Epidermal melanocyte (primary cell): Measurements from ENCODE around the gene MANSC4.
"Not testable (repeated sequence)": the region's sequence is repeated elsewhere in the genome, so short reads cannot be mapped to it uniquely, and the experiment has no call there.

Source experiments
- DNase-seq: peaks from one replicate; pipeline ENCODE4 v3.0.0; 2011; ENCODE audit warnings: low spot score; ENCODE audit not compliant: insufficient read length

Gene MANSC4

DNA sequence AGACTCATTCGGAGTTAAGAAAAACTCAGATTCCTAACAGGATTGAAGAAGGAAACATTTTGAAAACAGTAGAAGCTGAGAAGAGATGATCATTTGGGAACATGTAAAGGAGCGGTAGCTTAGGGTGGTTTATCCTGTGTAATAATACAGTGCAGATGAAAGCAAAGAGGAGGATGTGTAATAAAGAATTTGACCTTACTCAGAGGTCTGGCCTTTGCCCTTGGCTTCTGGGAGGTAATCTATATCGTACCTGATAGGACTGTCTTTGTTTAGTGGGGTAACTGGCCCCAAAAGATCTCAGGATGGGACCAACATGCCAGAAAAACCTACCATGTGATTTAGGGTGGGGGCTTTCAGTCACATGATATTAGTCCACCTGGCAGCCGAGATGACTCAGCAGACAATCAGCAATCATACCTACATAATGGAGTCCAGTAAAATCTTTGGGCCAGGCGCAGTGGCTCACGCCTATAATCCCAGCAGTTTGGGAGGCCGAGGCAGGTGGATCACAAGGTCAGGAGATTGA, 23.3 kb downstream of the MANSC4 start:
- DNase-seq = no peak

DNA sequence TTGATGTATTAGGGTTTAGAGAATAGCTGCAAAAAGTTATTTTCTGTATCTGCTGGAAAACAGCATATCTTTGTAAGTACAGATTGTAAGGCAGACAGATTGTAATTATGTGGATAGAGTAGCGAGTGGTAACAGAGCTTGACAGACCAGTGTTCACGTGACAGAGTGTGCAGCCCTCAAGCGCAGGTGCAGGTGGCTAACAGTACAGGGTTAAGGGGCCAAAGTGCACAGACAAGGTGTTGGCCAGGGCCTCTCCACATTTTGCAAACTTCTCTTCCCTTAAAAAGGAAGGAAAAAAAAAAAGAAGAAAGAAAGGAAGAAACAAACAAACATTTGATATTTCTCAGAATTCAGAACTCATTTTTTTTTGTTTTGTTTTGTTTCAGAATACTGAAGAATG, 25.2 kb downstream of the MANSC4 start:
- no peak for DNase-seq

DNA sequence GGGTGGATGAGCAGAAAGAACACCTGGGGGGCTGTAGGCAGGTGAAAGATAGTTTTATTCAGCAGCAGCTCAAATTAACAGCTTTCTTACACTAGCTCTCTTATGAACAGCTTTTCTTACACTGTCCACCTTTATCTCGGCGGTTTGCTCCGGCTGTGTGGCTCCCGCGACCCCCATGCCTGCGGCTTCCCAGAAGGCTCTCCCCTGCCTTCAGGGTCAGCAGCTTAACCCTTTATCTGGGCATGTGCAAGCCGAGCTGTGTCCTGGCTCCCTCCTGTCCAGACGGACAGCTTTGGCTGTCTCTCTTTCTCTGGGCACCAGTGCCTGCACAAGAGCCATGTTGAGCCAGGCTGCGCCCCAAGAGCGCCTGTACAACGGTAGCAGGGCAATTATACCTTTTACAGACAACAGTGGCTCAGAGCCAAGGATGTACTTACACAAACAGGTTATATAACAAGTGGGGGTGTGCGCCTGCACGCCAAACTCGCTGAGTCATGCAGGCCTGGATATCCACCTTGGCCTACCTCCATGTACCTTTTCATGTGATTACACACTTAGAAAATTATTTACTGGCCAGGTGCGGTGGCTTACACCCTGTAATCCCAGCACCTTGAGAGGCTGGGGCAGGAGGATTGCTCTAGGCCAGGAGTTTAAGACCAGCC, 28.5 kb downstream of the MANSC4 start:
- DNase-seq = no peak

DNA sequence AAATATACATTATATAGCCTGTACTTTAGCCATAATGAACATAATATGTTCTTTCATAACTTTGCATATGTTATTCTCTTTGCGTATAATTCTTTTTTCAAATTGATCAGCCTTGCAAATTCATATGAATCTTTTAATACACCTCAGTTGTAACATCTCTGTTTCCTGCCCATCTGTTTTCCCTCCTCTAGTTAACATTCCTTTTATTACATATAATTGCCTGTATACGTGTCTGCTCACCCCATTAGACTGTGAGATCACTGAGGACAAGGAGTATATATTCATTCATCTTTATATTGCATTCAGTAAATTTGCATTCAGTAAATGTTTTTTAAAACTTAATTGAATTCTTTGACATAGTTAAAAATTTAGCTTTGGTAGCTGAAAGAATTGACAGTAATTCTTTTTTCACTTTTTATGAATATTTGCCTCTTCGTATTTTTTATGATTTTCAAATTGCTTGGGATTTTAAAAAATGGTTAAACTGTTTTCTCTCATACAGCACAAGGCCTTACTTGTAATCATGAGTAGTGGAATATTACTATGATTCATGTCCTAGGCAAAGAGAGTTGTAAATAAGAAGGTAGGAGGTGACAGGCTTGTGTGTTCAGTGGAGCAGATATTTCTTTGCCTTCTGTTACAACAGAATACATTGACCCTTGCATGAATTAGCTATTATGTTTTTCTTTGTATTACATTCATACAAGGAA, 32.8 kb downstream of the MANSC4 start:
- DNase-seq = no peak

DNA sequence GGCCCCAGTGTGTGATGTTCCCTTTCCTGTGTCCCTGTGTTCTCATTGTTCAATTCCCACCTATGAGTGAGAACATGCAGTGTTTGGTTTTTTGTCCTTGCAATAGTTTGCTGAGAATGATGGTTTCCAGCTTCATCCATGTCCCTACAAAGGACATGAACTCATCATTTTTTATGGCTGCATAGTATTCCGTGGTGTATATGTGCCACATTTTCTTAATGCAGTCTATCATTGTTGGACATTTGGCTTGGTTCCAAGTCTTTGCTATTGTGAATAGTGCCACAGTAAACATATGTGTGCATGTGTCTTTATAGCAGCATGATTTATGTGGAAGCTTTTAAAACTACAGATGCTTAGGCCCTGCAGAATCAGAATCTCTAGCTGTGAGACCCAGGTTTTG, 34.3 kb downstream of the MANSC4 start:
- not testable (repeated sequence) for DNase-seq

DNA sequence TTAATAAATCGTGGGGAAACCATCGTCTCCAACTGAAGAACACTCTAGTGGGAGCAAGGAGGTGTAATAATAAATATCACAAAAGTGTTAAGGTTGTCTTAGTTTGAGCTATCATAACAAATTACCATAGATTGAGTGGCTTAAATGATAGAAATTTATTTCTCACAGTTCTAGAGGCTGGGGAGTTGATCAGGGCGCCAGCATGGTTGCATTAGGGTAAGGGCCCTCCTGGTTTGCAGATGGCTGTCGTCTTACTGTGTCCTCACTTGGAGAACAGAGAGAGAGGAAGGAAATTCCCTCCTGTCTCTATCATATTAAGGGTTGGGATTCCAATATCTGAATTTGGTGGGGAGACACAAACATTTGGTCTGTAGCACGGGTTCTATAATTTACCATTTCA, 36.4 kb downstream of the MANSC4 start:
- DNase-seq = no peak

DNA sequence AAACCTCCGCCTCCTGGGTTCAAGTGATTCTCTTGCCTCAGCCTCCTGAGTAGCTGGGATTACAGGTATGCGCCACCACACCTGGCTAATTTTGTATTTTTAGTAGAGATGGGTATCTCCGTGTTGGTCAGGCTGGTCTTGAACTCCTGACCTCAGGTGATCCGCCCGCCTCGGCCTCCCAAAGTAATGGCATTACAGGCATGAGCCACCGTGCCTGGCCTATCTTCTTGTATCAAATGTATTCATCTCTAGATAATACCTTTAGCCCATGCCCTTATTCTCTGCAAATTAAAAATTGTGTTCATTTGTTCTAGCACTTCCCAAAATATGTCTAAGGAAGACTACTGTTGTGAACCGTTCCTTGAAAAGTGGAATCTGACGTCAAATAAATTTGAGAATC, 45.7 kb downstream of the MANSC4 start:
- not testable (repeated sequence) for DNase-seq

DNA sequence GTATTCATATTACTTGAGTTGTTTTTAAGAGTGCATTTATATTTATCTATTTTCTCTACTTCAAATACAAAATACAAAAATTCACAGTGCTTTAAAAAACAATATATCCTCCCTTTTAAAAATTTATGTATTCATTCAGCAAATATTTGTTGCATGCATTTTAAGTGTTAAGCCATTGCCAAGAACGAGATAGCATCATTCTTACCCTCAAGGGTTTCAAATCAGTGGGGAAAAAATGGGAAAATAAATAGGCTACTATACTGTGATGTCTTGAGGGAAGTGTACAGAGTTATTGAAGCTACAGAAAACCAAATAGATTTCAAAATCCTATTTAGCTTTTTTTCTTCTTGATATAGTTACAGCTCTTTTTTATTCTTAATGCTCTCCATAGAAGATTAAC, 46.2 kb downstream of the MANSC4 start:
- DNase-seq = no peak

DNA sequence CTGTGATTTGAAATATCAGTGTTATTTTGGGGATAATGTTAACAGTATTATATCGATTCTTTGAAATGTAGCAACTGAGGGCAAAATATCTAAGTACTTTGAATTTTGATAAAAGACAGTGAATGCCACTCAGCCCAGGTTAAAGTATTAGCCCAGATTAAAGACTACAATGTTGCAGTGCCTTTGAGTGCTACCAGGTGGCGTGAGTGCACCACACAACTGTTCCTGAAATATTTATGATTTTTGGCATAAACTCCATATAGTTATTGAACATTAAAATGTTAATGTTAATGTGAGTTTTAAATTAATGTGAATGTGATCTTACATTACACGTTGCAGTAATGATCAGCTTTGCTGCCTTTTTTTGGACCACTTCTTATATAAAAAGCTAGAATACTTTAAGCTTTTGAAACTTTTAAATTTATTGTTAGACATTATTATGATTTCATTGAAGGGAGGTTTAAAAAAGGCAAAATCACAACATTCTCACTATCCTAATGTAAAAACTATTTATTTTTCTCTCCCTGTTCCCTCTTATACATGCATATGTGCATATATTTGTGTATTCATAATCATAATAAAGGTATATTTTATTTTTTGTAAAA, 46.9 kb downstream of the MANSC4 start:
- no peak for DNase-seq

DNA sequence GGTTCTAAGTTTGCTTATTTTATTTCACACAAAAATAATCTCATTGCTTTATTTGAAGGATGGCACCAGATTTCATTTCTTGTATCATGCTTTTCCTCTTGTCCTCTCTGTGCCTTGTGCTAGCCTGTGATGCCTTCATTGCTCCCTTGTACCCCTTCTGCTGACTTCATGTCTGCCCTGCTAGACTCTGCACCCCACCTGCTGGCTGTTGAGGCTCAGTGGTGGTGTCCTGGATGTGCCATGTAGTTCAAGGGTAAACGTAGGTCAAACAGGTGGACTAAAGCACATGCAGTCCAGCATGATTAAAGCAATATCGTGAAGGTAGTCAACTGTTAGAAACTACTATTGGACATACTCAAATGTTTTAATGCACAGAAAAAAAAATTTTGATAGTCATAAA, 47.8 kb downstream of the MANSC4 start:
- no peak for DNase-seq

DNA sequence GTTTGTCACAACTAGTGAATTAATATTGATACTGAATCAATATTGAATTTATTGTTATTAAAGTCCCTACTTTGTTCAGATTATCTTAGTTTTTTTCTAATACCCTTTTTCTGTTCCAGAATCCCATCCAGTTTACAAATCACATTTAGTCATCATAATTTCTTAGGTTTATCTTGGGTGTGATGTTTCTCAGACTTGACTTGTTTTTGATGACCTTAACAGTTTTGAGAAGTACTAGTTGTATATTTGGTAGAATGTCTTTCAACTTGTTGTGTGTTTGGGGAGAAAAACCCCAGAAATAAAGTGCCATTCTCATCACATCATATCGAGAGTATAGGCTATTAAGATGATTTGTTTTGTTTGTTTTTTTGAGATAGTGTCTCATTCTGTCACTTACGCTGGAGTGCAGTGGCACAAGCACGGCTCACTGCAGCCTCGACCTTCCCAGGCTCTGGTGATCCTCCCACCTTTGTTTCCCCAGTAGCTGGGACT, 49.9 kb downstream of the MANSC4 start:
- DNase-seq = no peak

DNA sequence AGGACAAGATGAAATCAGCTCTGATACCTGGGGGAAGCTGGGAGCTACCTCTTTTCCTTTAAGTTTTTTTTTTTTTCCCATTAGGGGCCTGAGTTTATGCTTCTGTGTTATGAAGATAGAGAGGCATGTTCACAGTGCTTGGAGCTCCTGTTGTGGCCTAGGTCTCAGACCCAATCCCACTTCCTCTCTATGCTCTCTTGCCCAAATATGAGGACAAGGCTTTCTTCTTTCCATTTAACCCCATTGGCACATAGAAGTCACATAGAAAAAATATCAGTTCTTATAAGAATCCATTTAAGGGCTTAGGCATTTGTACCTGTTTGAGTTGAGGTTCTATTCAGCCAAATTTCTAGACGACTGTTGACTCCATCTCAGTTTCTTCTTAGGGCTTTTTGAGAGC, 56.8 kb downstream of the MANSC4 start:
- no peak for DNase-seq
